ENCODE results near the gene RMI1.

DNA sequence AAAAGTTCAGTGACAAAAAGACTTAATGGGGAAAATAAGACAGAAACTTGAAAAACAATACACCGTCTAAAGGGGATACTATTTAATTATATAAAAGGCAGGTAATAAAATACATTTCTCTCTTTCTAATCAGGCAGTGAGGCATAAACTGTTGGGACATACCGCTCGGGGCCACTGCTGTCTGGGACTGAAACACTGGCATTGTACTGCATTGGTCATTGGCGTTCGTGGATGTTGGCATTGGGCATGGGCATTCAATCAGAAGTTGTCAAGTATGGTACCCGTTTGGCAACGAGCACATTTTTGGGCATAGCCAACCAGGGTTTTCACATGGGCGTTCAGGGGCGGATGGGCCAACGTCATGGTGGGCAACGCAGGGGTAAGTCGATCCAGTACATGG, 5.3 kb upstream of the RMI1 start:
- TF ChIP-seq, protein P1, sequence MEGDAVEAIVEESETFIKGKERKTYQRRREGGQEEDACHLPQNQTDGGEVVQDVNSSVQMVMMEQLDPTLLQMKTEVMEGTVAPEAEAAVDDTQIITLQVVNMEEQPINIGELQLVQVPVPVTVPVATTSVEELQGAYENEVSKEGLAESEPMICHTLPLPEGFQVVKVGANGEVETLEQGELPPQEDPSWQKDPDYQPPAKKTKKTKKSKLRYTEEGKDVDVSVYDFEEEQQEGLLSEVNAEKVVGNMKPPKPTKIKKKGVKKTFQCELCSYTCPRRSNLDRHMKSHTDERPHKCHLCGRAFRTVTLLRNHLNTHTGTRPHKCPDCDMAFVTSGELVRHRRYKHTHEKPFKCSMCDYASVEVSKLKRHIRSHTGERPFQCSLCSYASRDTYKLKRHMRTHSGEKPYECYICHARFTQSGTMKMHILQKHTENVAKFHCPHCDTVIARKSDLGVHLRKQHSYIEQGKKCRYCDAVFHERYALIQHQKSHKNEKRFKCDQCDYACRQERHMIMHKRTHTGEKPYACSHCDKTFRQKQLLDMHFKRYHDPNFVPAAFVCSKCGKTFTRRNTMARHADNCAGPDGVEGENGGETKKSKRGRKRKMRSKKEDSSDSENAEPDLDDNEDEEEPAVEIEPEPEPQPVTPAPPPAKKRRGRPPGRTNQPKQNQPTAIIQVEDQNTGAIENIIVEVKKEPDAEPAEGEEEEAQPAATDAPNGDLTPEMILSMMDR (IDR thresholded peaks at IDR 0.05; ENCODE audit: low read depth, low read length) = no peak
- no peak for TF ChIP-seq EZH2phosphoT487 (IDR thresholded peaks at IDR 0.05; ENCODE audit: low read depth)
